ENCODE results near the gene RAP1GAP. TPM values are rescaled to one million over a fixed set of nuclear protein-coding genes. Genes with fewer than 3 reads are reported as not detected.

Gene RAP1GAP
- total and polyA plus RNA-seq, 2 of the 13 experiments (the other 11 are each of a cell fraction or from before 2014, with no cell fraction given): 11.9 to 37.5 TPM

- TF ChIP-seq ARID5B (CRISPR knock-in tag; IDR thresholded peaks at IDR 0.05): peak; percentile 61
- no peak for TF ChIP-seq ZNF30 (CRISPR knock-in tag; IDR thresholded peaks at IDR 0.05)
- no peak for TF ChIP-seq NR2C2 (CRISPR knock-in tag; IDR thresholded peaks at IDR 0.05; ENCODE audit: borderline replicate concordance)
- TF ChIP-seq MYNN (CRISPR knock-in tag; IDR thresholded peaks at IDR 0.05; ENCODE audit: low read depth): no peak
- no peak for TF ChIP-seq KLF6 (CRISPR knock-in tag; IDR thresholded peaks at IDR 0.05)
- peak; percentile 35 for TF ChIP-seq TEAD3 (CRISPR knock-in tag; optimal IDR thresholded peaks at IDR 0.05; ENCODE audit: borderline replicate concordance)
- TF ChIP-seq CCAR2 (optimal IDR thresholded peaks at IDR 0.05; ENCODE audit: low read depth, low read length): no peak
- no peak for TF ChIP-seq CC2D1A (CRISPR knock-in tag; IDR thresholded peaks at IDR 0.05)
- no peak for TF ChIP-seq ZNF280D (CRISPR knock-in tag; IDR thresholded peaks at IDR 0.05)
- no peak for TF ChIP-seq IRX3 (CRISPR knock-in tag; IDR thresholded peaks at IDR 0.05; ENCODE audit: borderline replicate concordance, low read depth)
- no peak for TF ChIP-seq TBX3 (IDR thresholded peaks at IDR 0.05; ENCODE audit: borderline replicate concordance)
- TF ChIP-seq E2F2 (CRISPR knock-in tag; IDR thresholded peaks at IDR 0.05; ENCODE audit: borderline replicate concordance): no peak
- no peak for TF ChIP-seq GMEB2 (CRISPR knock-in tag; IDR thresholded peaks at IDR 0.05; ENCODE audit: low read depth)
- TF ChIP-seq ZNF766 (CRISPR knock-in tag; IDR thresholded peaks at IDR 0.05; ENCODE audit: borderline replicate concordance): no peak
- TF ChIP-seq GABPB1 (CRISPR knock-in tag; IDR thresholded peaks at IDR 0.05): peak; percentile 45; the same call in 1 of the 2 replicates
These were observed 82.1 kb downstream of the RAP1GAP start (continued) for GRCh38 chr1:21586846-21587601.

Measured in HepG2 (cell line).